GM23338 (cell line): Measurements from ENCODE around the gene CFAP300. TPM values are rescaled to one million over a fixed set of nuclear protein-coding genes. Genes with fewer than 3 reads are reported as not detected.

Experiments used
- ATAC-seq: fragments of 200-7000 bp; cut with Tn5 transposase; 3 replicates; pipeline ENCODE4 v1.9.1; 2020
- DNase-seq: peaks from one replicate; pipeline ENCODE4 v3.0.0-alpha.2; 2015; ENCODE audit warnings: low spot score
- H2AFZ ChIP-seq: fragments of 200-600 bp; sonication (generic); 2 replicates; pipeline ENCODE4 v1.8.0; 2016; ENCODE audit warnings: antibody characterized with exemption, mild to moderate bottlenecking, moderate library complexity
- H3F3A ChIP-seq: fragments of 200-600 bp; sonication (generic); replicated peaks from 2 replicates; pipeline ENCODE4 v1.8.0; 2017; ENCODE audit warnings: antibody characterized with exemption, mixed run types, low read depth
- H3K27ac ChIP-seq: fragments of 200-600 bp; sonication (generic); 2 replicates; pipeline ENCODE4 v1.6.1; 2016; ENCODE audit warnings: low read depth
- H3K27me3 ChIP-seq: fragments of 200-600 bp; sonication (generic); 2 replicates; pipeline ENCODE4 v1.8.0; 2016; ENCODE audit warnings: mild to moderate bottlenecking, mixed run types, moderate library complexity; ENCODE audit not compliant: insufficient read depth
- H3K36me3 ChIP-seq: fragments of 200-600 bp; sonication (generic); 2 replicates; pipeline ENCODE4 v1.8.0; 2016; ENCODE audit warnings: mild to moderate bottlenecking; ENCODE audit not compliant: insufficient read depth
- H3K4me1 ChIP-seq: fragments of 200-600 bp; sonication (generic); 2 replicates; pipeline ENCODE4 v1.8.0; 2016; ENCODE audit warnings: mild to moderate bottlenecking, moderate library complexity; ENCODE audit not compliant: insufficient read depth
- H3K4me2 ChIP-seq: fragments of 200-600 bp; sonication (generic); 2 replicates; pipeline ENCODE4 v1.7.1; 2017; ENCODE audit warnings: mixed run types
- H3K4me3 ChIP-seq: fragments of 200-600 bp; sonication (generic); 2 replicates; pipeline ENCODE4 v1.6.1; 2016; ENCODE audit warnings: mixed run types
- H3K79me2 ChIP-seq: fragments of 200-600 bp; sonication (generic); replicated peaks from 2 replicates; pipeline ENCODE4 v1.8.0; 2017; ENCODE audit warnings: mild to moderate bottlenecking; ENCODE audit not compliant: insufficient read depth
- H3K9me2 ChIP-seq: fragments of 200-600 bp; sonication (generic); 2 replicates; pipeline ENCODE4 v1.8.0; 2017; ENCODE audit not compliant: insufficient read depth
- H4K20me1 ChIP-seq: fragments of 200-600 bp; sonication (generic); replicated peaks from 2 replicates; pipeline ENCODE4 v1.8.0; 2017; ENCODE audit warnings: mild to moderate bottlenecking; ENCODE audit not compliant: insufficient read depth
- H3K27ac Mint-ChIP-seq: 2 replicates; pipeline ENCODE4 v1.8.0; 2020; ENCODE audit warnings: inconsistent platforms, mild to moderate bottlenecking, moderate library complexity, mixed read lengths
- H3K27me3 Mint-ChIP-seq: 3 replicates; pipeline ENCODE4 v1.8.0; 2022; ENCODE audit warnings: low read depth, mild to moderate bottlenecking, moderate library complexity, mixed read lengths, inconsistent platforms; ENCODE audit not compliant: insufficient read depth, poor library complexity
- H3K36me3 Mint-ChIP-seq: 3 replicates; pipeline ENCODE4 v1.8.0; 2021; ENCODE audit warnings: low read depth, mild to moderate bottlenecking, inconsistent platforms, moderate library complexity, mixed read lengths
- H3K4me1 Mint-ChIP-seq: 3 replicates; pipeline ENCODE4 v1.8.0; 2020; ENCODE audit warnings: mild to moderate bottlenecking, inconsistent platforms, mixed read lengths
- H3K4me3 Mint-ChIP-seq: 3 replicates; pipeline ENCODE4 v1.8.0; 2021; ENCODE audit warnings: moderate library complexity, mild to moderate bottlenecking, inconsistent platforms, mixed read lengths
- H3K9me3 Mint-ChIP-seq: 3 replicates; pipeline ENCODE4 v1.8.0; 2020; ENCODE audit warnings: moderate library complexity, mild to moderate bottlenecking, inconsistent platforms, mixed read lengths
- CREB1 ChIP-seq: fragments of 250-450 bp; sonication (Bioruptor Pico); IDR thresholded peaks from 2 replicates; pipeline ENCODE4 v1.5.0; 2020; ENCODE audit warnings: low read depth, mild to moderate bottlenecking, moderate library complexity
- EZH2 ChIP-seq: fragments of 200-600 bp; sonication (generic); IDR thresholded peaks from one replicate; pipeline ENCODE4 v1.8.0; 2017; ENCODE audit warnings: antibody characterized with exemption, mild to moderate bottlenecking, low read depth; ENCODE audit not compliant: unreplicated experiment
- EZH2phosphoT487 ChIP-seq: fragments of 200-600 bp; sonication (generic); IDR thresholded peaks from one replicate; pipeline ENCODE4 v1.8.1; 2018; ENCODE audit warnings: antibody characterized with exemption; ENCODE audit not compliant: unreplicated experiment
- POLR2AphosphoS5 ChIP-seq: IDR thresholded peaks from 2 replicates; pipeline ENCODE4 v1.6.1; 2016; ENCODE audit warnings: antibody characterized with exemption, low read depth
- STAT1 ChIP-seq: IDR thresholded peaks from one replicate; pipeline ENCODE4 v1.6.1; 2016; ENCODE audit warnings: antibody characterized with exemption; ENCODE audit not compliant: unreplicated experiment
- ZNF114 ChIP-seq: fragments of 250-450 bp; sonication (Bioruptor Pico); IDR thresholded peaks from 2 replicates; pipeline ENCODE4 v1.5.0; 2020; ENCODE audit warnings: mild to moderate bottlenecking, moderate library complexity
- polyA plus RNA-seq: library from polyadenylated mRNA; unstranded; fragments of >200 nt; fragmentation: Nextera tagmentation; extraction: Ambion mirVana; gene quantifications from 2 replicates; pipeline ENCODE4 v1.2.1, GENCODE V29; 2016
- total RNA-seq: library from RNA; depleted of rRNA; stranded (reverse); fragments of >200 nt; shearing (Covaris generic); gene quantifications from 2 replicates; pipeline ENCODE4 v1.2.3, GENCODE V29; 2014
- TF ChIP-seq, protein P1 (sequence below): IDR thresholded peaks from 2 replicates; pipeline ENCODE4 v1.6.1; 2016; ENCODE audit warnings: antibody characterized with exemption
- TF ChIP-seq, protein P2 (sequence below), 2 experiments: fragments of 200-600 bp in 1 of 2; sonication (generic) in 1 of 2; conservative IDR thresholded peaks; 2 replicates each; pipeline versions ENCODE4 v1.5.1 to v1.6.1; 2016 to 2017; ENCODE audit warnings: antibody characterized with exemption in 2 of 2, low read depth in 2 of 2, mild to moderate bottlenecking in 2 of 2, moderate library complexity in 1 of 2
- TF ChIP-seq, protein P3 (sequence below): fragments of 250-450 bp; sonication (Bioruptor Pico); IDR thresholded peaks from 2 replicates; pipeline ENCODE4 v1.5.0; 2020; ENCODE audit warnings: mild to moderate bottlenecking, moderate library complexity
- TF ChIP-seq, protein P4 (sequence below): IDR thresholded peaks from one replicate; pipeline ENCODE4 v1.6.1; 2018; ENCODE audit warnings: antibody characterized with exemption; ENCODE audit not compliant: unreplicated experiment

Gene CFAP300
- total and polyA plus RNA-seq, 2 experiments from 2014 or later, result 1.4 to 6.0 TPM

DNA sequence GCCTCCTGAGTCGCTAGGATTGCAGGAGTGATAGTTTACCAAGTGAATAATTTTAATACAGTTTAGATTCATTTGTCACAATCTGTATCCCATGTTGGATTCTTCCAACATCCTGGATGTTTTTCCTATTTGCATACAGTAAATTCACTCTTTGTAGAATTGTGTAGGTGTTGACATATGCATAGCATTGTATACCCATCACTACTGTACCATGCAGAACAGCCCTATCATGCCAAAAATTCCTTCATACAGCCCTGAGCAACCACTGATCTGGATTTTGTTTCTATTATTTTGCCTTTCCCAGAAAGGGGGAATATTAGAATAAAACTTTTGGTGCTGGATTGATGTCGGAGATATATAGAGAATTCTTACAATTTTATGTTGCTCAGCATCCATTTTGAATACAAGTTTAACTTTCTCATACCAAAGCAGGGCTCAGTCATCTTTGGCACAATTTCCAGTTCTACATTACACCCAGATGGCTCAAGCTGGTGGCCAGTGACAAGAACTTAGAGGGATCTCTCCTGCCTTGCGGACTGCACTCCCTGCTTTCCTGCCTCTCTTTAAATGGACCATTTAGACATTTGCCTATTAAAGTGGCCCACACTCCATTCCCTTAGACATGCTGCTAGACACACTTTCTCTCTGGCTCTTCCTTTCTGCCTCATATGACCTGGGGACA lies 45.4 kb upstream of the CFAP300 start (continued):
- TF ChIP-seq, protein P1, sequence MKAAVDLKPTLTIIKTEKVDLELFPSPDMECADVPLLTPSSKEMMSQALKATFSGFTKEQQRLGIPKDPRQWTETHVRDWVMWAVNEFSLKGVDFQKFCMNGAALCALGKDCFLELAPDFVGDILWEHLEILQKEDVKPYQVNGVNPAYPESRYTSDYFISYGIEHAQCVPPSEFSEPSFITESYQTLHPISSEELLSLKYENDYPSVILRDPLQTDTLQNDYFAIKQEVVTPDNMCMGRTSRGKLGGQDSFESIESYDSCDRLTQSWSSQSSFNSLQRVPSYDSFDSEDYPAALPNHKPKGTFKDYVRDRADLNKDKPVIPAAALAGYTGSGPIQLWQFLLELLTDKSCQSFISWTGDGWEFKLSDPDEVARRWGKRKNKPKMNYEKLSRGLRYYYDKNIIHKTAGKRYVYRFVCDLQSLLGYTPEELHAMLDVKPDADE, result no peak

DNA sequence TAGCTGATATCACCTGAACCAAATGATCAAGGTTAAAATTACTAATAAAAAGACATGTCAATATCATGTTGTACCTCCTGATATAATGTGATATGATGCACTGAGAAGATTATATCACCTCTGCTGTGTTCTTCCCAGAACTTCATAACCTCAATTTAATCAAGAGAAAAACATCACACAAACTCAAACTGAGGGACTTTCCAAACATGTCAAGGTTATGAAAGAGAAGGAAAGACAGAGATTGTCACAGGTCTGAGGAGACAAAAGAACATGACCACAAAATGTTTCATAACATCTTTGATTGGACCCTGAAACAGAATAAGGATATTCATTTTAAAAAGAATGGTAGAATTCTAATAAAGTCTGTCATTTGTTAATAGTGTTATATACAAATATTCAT lies 43.0 kb upstream of the CFAP300 start:
- Histone ChIP-seq H3K27me3 (no peaks in the 10 kb centered on the region), H3F3A (no peaks in the 10 kb centered on the region), H3K4me2 (no peak overlapping the region), H3K27ac (no peak overlapping the region), H3K4me3 (no peak overlapping the region), H3K9me2 (no peaks in the 10 kb centered on the region), H2AFZ (no peak overlapping the region), H3K79me2 (no peaks in the 10 kb centered on the region), H4K20me1 (no peaks in the 10 kb centered on the region), H3K4me1 (no peaks in the 10 kb centered on the region), H3K36me3 (no peaks in the 10 kb centered on the region)
- Mint-ChIP-seq H3K27me3 (peaks cover 3% of the 10 kb centered on the region), H3K9me3 (no peaks in the 10 kb centered on the region), H3K36me3 (no peaks in the 10 kb centered on the region), H3K4me3 (no peak overlapping the region), H3K4me1 (peaks cover 6% of the 10 kb centered on the region), H3K27ac (no peak overlapping the region)
- TF ChIP-seq, protein P1, result no peak
- TF ChIP-seq EZH2phosphoT487 (no peak), EZH2 (no peak), POLR2AphosphoS5 (no peak), STAT1 (no peak), ZNF114 (no peak), CREB1 (CRISPR knock-in tag) (no peak)
- TF ChIP-seq, protein P2, sequence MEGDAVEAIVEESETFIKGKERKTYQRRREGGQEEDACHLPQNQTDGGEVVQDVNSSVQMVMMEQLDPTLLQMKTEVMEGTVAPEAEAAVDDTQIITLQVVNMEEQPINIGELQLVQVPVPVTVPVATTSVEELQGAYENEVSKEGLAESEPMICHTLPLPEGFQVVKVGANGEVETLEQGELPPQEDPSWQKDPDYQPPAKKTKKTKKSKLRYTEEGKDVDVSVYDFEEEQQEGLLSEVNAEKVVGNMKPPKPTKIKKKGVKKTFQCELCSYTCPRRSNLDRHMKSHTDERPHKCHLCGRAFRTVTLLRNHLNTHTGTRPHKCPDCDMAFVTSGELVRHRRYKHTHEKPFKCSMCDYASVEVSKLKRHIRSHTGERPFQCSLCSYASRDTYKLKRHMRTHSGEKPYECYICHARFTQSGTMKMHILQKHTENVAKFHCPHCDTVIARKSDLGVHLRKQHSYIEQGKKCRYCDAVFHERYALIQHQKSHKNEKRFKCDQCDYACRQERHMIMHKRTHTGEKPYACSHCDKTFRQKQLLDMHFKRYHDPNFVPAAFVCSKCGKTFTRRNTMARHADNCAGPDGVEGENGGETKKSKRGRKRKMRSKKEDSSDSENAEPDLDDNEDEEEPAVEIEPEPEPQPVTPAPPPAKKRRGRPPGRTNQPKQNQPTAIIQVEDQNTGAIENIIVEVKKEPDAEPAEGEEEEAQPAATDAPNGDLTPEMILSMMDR (conservative IDR thresholded peaks at IDR 0.05; ENCODE audit: low read depth in 2 of 2), result no peak
- TF ChIP-seq, protein P3, sequence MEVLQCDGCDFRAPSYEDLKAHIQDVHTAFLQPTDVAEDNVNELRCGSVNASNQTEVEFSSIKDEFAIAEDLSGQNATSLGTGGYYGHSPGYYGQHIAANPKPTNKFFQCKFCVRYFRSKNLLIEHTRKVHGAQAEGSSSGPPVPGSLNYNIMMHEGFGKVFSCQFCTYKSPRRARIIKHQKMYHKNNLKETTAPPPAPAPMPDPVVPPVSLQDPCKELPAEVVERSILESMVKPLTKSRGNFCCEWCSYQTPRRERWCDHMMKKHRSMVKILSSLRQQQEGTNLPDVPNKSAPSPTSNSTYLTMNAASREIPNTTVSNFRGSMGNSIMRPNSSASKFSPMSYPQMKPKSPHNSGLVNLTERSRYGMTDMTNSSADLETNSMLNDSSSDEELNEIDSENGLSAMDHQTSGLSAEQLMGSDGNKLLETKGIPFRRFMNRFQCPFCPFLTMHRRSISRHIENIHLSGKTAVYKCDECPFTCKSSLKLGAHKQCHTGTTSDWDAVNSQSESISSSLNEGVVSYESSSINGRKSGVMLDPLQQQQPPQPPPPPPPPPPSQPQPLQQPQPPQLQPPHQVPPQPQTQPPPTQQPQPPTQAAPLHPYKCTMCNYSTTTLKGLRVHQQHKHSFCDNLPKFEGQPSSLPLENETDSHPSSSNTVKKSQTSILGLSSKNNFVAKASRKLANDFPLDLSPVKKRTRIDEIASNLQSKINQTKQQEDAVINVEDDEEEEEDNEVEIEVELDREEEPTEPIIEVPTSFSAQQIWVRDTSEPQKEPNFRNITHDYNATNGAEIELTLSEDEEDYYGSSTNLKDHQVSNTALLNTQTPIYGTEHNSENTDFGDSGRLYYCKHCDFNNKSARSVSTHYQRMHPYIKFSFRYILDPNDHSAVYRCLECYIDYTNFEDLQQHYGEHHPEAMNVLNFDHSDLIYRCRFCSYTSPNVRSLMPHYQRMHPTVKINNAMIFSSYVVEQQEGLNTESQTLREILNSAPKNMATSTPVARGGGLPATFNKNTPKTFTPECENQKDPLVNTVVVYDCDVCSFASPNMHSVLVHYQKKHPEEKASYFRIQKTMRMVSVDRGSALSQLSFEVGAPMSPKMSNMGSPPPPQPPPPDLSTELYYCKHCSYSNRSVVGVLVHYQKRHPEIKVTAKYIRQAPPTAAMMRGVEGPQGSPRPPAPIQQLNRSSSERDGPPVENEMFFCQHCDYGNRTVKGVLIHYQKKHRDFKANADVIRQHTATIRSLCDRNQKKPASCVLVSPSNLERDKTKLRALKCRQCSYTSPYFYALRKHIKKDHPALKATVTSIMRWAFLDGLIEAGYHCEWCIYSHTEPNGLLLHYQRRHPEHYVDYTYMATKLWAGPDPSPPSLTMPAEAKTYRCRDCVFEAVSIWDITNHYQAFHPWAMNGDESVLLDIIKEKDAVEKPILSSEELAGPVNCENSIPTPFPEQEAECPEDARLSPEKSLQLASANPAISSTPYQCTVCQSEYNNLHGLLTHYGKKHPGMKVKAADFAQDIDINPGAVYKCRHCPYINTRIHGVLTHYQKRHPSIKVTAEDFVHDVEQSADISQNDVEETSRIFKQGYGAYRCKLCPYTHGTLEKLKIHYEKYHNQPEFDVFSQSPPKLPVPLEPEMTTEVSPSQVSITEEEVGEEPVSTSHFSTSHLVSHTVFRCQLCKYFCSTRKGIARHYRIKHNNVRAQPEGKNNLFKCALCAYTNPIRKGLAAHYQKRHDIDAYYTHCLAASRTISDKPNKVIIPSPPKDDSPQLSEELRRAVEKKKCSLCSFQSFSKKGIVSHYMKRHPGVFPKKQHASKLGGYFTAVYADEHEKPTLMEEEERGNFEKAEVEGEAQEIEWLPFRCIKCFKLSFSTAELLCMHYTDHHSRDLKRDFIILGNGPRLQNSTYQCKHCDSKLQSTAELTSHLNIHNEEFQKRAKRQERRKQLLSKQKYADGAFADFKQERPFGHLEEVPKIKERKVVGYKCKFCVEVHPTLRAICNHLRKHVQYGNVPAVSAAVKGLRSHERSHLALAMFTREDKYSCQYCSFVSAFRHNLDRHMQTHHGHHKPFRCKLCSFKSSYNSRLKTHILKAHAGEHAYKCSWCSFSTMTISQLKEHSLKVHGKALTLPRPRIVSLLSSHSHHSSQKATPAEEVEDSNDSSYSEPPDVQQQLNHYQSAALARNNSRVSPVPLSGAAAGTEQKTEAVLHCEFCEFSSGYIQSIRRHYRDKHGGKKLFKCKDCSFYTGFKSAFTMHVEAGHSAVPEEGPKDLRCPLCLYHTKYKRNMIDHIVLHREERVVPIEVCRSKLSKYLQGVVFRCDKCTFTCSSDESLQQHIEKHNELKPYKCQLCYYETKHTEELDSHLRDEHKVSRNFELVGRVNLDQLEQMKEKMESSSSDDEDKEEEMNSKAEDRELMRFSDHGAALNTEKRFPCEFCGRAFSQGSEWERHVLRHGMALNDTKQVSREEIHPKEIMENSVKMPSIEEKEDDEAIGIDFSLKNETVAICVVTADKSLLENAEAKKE (CRISPR knock-in tag), result no peak
- TF ChIP-seq, protein P4, sequence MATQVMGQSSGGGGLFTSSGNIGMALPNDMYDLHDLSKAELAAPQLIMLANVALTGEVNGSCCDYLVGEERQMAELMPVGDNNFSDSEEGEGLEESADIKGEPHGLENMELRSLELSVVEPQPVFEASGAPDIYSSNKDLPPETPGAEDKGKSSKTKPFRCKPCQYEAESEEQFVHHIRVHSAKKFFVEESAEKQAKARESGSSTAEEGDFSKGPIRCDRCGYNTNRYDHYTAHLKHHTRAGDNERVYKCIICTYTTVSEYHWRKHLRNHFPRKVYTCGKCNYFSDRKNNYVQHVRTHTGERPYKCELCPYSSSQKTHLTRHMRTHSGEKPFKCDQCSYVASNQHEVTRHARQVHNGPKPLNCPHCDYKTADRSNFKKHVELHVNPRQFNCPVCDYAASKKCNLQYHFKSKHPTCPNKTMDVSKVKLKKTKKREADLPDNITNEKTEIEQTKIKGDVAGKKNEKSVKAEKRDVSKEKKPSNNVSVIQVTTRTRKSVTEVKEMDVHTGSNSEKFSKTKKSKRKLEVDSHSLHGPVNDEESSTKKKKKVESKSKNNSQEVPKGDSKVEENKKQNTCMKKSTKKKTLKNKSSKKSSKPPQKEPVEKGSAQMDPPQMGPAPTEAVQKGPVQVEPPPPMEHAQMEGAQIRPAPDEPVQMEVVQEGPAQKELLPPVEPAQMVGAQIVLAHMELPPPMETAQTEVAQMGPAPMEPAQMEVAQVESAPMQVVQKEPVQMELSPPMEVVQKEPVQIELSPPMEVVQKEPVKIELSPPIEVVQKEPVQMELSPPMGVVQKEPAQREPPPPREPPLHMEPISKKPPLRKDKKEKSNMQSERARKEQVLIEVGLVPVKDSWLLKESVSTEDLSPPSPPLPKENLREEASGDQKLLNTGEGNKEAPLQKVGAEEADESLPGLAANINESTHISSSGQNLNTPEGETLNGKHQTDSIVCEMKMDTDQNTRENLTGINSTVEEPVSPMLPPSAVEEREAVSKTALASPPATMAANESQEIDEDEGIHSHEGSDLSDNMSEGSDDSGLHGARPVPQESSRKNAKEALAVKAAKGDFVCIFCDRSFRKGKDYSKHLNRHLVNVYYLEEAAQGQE, result no peak
- DNase-seq (no peak), ATAC-seq (no peak)
